ENCODE measurements around the gene CEP68.

CEP68 gene

GRCh38 chr2:65044097-65044735 is 12.0 kb upstream of the CEP68 start:
- TF ChIP-seq, protein P1, sequence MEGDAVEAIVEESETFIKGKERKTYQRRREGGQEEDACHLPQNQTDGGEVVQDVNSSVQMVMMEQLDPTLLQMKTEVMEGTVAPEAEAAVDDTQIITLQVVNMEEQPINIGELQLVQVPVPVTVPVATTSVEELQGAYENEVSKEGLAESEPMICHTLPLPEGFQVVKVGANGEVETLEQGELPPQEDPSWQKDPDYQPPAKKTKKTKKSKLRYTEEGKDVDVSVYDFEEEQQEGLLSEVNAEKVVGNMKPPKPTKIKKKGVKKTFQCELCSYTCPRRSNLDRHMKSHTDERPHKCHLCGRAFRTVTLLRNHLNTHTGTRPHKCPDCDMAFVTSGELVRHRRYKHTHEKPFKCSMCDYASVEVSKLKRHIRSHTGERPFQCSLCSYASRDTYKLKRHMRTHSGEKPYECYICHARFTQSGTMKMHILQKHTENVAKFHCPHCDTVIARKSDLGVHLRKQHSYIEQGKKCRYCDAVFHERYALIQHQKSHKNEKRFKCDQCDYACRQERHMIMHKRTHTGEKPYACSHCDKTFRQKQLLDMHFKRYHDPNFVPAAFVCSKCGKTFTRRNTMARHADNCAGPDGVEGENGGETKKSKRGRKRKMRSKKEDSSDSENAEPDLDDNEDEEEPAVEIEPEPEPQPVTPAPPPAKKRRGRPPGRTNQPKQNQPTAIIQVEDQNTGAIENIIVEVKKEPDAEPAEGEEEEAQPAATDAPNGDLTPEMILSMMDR (IDR thresholded peaks at IDR 0.05; ENCODE audit: insufficient read depth, low read length, missing control alignments), result no peak
- DNase-seq (ENCODE audit: low read depth, low spot score), result no peak
- ChIA-PET CTCF (interaction anchor here (0.9 to 16.7 kb wide), 5 partner anchors 21 to 187 kb away, joined by 3 to 331 read pairs (median 3); no protein-coding TSS in a partner anchor), POLR2A (interaction anchor here (0.6 kb wide), 1 partner anchor 529 kb away, joined by 4 read pairs; no protein-coding TSS in a partner anchor)
- no peak overlapping the region for H3K4me3 ChIP-seq (ENCODE audit: low read depth, low read length)

DNA sequence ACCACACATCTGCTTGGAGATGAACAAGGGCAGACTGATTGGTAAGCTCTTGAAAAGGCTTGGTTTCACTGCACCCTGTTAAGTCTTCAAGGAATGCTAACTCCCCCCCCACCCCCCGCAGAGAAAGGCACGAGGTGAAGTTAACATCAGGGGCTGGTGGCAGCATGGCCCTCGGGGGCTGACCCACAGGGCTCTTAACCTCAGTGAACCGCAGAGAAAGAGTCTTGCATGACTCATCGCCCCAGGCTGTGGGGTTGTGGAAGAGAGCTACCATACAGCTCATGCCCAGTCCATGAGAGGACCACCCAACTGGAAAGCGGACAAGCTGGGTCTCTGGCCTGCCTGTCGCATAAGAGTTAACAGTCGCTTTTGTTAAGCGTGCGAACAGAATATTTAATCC is 10.6 kb upstream of the CEP68 start:
- no peak for DNase-seq (ENCODE audit: low read depth, low spot score)
- ChIA-PET POLR2A (no interaction called here), CTCF (interaction anchor here (1.0 to 16.7 kb wide), 4 partner anchors 9 to 138 kb away, joined by 4 to 331 read pairs (median 5); no protein-coding TSS in a partner anchor)
- H3K4me3 ChIP-seq (ENCODE audit: low read depth, low read length), result no peak overlapping the region
- TF ChIP-seq, protein P1 (IDR thresholded peaks at IDR 0.05; ENCODE audit: insufficient read depth, low read length, missing control alignments), result no peak

DNA sequence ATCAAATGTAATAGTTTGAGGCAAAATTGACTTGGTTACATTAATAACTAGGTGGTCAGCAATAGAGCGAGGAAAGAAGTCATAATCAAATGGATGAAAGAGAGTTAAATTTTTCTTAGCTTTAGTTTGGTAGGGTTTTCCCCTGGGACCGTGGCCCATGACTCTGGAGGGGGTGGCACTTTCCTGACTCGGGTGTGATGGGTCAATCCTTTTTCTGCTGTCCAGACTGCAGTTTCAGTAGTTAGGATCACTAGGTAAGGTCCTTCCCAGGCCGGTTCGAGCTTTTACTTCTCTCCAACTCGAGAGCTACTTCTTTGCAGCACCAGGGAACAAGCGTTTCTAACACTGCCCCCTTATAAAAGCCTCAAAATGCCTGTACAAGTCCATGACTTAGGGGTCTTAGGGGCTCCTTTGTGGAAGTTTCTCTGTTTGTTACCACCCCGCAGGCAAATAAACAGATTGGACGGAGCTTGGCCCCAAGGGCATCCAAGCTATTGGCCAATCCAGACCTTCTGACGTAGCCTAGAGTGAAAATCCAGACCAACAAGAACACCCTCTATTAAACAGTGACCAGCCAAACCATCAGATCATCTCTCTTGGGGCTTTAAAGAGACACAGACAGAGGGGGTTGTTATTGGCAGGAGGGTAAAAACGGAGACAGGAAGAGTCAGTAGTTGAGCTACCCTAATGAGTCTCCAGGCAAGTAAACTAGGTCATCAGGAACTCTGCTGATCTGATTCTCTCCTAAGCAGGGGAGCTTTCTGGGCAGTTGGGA is 9.4 kb upstream of the CEP68 start:
- TF ChIP-seq, protein P1 (IDR thresholded peaks at IDR 0.05; ENCODE audit: insufficient read depth, low read length, missing control alignments), result no peak
- H3K4me3 ChIP-seq (ENCODE audit: low read depth, low read length), result no peak overlapping the region
- no peak for DNase-seq (ENCODE audit: low read depth, low spot score)
- ChIA-PET POLR2A (no interaction called here), CTCF (interaction anchor here (0.8 to 2.1 kb wide), 3 partner anchors 8 to 129 kb away, joined by 3 to 13 read pairs (median 5); partner anchors contain the start of gene CEP68)

DNA sequence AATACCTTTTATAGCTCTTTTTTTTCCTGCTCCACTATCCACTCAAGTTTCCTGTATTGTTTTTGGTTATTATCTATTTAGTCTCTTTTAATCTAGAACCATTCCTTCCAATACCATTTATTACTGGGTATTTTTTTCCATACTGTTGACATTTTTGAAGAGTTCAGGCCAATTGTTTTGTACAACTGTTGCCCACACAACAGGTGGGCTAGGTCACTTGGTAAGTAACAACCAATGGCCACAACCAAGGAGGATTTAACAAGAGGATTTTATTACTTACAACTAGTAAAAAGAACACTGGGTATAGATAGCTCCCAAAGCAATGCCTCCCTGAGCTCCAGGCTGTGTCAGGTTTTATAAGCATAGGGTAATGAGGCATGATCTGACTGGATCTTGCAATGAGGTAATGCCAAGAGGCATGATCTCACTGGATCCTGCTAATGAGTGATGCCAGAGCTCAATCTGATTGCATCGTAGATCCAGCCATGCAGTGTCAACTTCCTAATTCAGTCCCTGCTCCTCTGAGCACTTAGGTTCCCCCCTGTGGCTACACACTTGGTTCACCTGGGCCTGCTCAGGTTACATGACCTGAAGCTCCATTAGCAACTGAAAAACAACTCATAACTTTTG is 7.1 kb upstream of the CEP68 start:
- no peak for DNase-seq (ENCODE audit: low read depth, low spot score)
- ChIA-PET POLR2A (no interaction called here), CTCF (interaction anchor here (1.3 to 1.5 kb wide), 2 partner anchors 127 to 131 kb away, joined by 3 to 4 read pairs; no protein-coding TSS in a partner anchor)
- no peak overlapping the region for H3K4me3 ChIP-seq (ENCODE audit: low read depth, low read length)
- TF ChIP-seq, protein P1 (IDR thresholded peaks at IDR 0.05; ENCODE audit: insufficient read depth, low read length, missing control alignments), result no peak

DNA sequence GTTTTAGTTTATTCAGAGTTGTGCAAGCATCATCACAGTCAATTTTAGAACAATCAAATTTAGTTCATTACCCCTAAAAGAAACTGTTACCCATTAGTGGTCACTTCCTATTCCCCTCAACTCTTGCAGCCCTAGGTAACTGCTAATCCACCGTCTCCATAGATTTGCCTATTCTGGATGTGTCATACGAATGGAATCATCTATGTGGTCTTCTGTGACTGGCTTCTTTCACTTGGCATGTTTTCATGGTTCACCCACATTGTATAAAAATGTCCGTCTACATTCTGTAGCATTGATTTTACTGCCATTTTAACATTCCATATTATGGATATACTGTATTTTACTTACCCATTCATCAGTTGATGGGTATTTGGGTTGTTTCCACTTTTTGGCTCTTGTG is 5.3 kb upstream of the CEP68 start:
- no peak for DNase-seq (ENCODE audit: low read depth, low spot score)
- ChIA-PET CTCF (no interaction called here), POLR2A (no interaction called here)
- TF ChIP-seq, protein P1 (IDR thresholded peaks at IDR 0.05; ENCODE audit: insufficient read depth, low read length, missing control alignments), result no peak
- no peak overlapping the region for H3K4me3 ChIP-seq (ENCODE audit: low read depth, low read length)

DNA sequence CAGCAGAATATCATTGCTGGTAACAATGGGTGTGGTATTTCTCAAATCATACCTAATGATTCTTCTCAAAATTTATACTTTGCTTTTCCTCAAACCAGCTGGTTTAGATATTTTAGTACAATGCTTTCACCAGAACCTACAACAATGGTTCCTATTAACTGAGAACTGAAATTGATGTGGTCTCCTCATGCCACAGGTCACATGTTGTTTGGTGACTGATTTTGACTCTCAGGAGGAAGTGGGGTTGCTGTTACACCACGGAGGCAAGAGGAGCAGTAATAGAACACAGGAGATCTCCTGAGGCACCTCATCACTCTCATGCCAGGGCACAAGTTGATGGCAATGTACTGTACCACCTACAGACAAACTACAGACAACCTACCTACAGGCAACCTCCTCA is 3.0 kb upstream of the CEP68 start:
- POLR2A ChIA-PET, result no interaction called here
- H3K4me3 ChIP-seq (ENCODE audit: low read depth, low read length), result no peak overlapping the region
- CTCF ChIA-PET, result interaction anchor here (1.6 to 3.4 kb wide), 3 partner anchors 11 to 22 kb away, joined by 4 to 18 read pairs (median 9); no protein-coding TSS in a partner anchor
- DNase-seq (ENCODE audit: low read depth, low spot score), result no peak
- TF ChIP-seq, protein P1 (IDR thresholded peaks at IDR 0.05; ENCODE audit: insufficient read depth, low read length, missing control alignments), result no peak

All from AG04449 (cell line).